ENCODE results near the gene IL12RB2.

- TF ChIP-seq POLR2AphosphoS5 (IDR thresholded peaks at IDR 0.05; ENCODE audit: low read depth, low read length) = 0 out of 2 replicates have a peak, but pooled peaks have one; percentile 39
- TF ChIP-seq PAX5 (IDR thresholded peaks at IDR 0.05; ENCODE audit: insufficient read depth, low read length, severe bottlenecking) = no peak
- TF ChIP-seq SPI1 (IDR thresholded peaks at IDR 0.05; ENCODE audit: low read depth, low read length) = no peak
- TF ChIP-seq POU2F2 (IDR thresholded peaks at IDR 0.05; ENCODE audit: low read depth, low read length) = no peak
- TF ChIP-seq POLR2A (IDR thresholded peaks at IDR 0.05; ENCODE audit: low read depth, low read length) = no peak
Measured at GRCh38 chr1:67307251-67308060, at the start of gene IL12RB2.

All from GM12891 (cell line).